CD14-positive monocyte (primary cell): ENCODE results near the gene GH1. TPM values are rescaled to one million over a fixed set of nuclear protein-coding genes. Genes with fewer than 3 reads are reported as not detected.
"Not testable (repeated sequence)": the region's sequence is repeated elsewhere in the genome, so short reads cannot be mapped to it uniquely, and the experiment has no call there.

ENCODE experiments used
- DNase-seq, 3 donors: peaks; one replicate each; pipeline ENCODE4 v3.0.0-alpha.2; 2011 to 2022
- H2AFZ ChIP-seq: 2 replicates; pipeline ENCODE4 v1.6.0; 2012; ENCODE audit warnings: mild to moderate bottlenecking, low read depth, low read length, inconsistent platforms; ENCODE audit not compliant: insufficient read depth, poor library complexity, severe bottlenecking
- H3K27ac ChIP-seq, 2 donors: 1 replicate in 1 of 2; 2 replicates in 1 of 2; pipeline ENCODE4 v1.5.1; 2012 to 2013; ENCODE audit warnings: low read length in 2 of 2, control low read depth in 1 of 2, inconsistent platforms in 1 of 2, low read depth in 1 of 2, mild to moderate bottlenecking in 1 of 2
- H3K27me3 ChIP-seq, 2 donors: one replicate each; pipeline versions ENCODE4 v1.6.0 to v1.6.1; 2011 to 2013; ENCODE audit warnings: low read length in 2 of 2; ENCODE audit not compliant: control insufficient read depth in 2 of 2, insufficient read depth in 2 of 2
- H3K36me3 ChIP-seq, 2 donors: replicated peaks in 1 of 2; 1 replicate in 1 of 2; 2 replicates in 1 of 2; pipeline versions ENCODE4 v1.5.1 to v1.6.1; 2012 to 2013; ENCODE audit warnings: low read length in 2 of 2, control low read depth in 1 of 2, inconsistent platforms in 1 of 2, mild to moderate bottlenecking in 1 of 2; ENCODE audit not compliant: insufficient read depth in 2 of 2, control insufficient read depth in 1 of 2
- H3K4me1 ChIP-seq, 2 donors: 1 replicate in 1 of 2; 2 replicates in 1 of 2; pipeline versions ENCODE4 v1.5.1 to v1.6.1; 2012 to 2013; ENCODE audit warnings: low read length in 2 of 2, control low read depth in 1 of 2, inconsistent platforms in 1 of 2, mild to moderate bottlenecking in 1 of 2, moderate library complexity in 1 of 2; ENCODE audit not compliant: insufficient read depth in 2 of 2, control insufficient read depth in 1 of 2
- H3K4me2 ChIP-seq: replicated peaks from 2 replicates; pipeline ENCODE3; 2012; ENCODE audit warnings: low read length, moderate library complexity, mild to moderate bottlenecking; ENCODE audit not compliant: poor library complexity, severe bottlenecking; ENCODE audit errors: extremely low read depth
- H3K4me3 ChIP-seq, 3 experiments: fragments of 200-600 bp in 1 of 3; sonication (generic) in 1 of 3; replicated peaks in 1 of 3; 1 replicate in 2 of 3; 2 replicates in 1 of 3; pipeline ENCODE4 v1.5.1; 2011 to 2013; ENCODE audit warnings: low read length in 3 of 3, mild to moderate bottlenecking in 3 of 3, control low read depth in 2 of 3, low read depth in 2 of 3, inconsistent platforms in 1 of 3, moderate library complexity in 1 of 3
- H3K79me2 ChIP-seq: 2 replicates; pipeline ENCODE4 v1.6.0; 2012; ENCODE audit warnings: mild to moderate bottlenecking, control low read depth, inconsistent platforms, low read length, moderate library complexity; ENCODE audit not compliant: insufficient read depth
- H3K9ac ChIP-seq: 2 replicates; pipeline ENCODE4 v1.6.0; 2017; ENCODE audit warnings: low read length, mild to moderate bottlenecking; ENCODE audit not compliant: insufficient read depth, poor library complexity, severe bottlenecking
- H3K9me3 ChIP-seq, 2 donors: replicated peaks in 1 of 2; 1 replicate in 1 of 2; 2 replicates in 1 of 2; pipeline versions ENCODE4 v1.5.1 to v1.6.1; 2012 to 2013; ENCODE audit warnings: low read length in 2 of 2, control low read depth in 1 of 2; ENCODE audit not compliant: control insufficient read depth in 1 of 2, insufficient read depth in 1 of 2
- H4K20me1 ChIP-seq: 2 replicates; pipeline ENCODE4 v1.6.0; 2012; ENCODE audit warnings: mild to moderate bottlenecking, low read length, control low read depth, moderate library complexity; ENCODE audit not compliant: insufficient read depth
- H3K27ac Mint-ChIP-seq, 7 donors: one replicate each; pipeline ENCODE4 v1.8.0; 2020; ENCODE audit warnings: mild to moderate bottlenecking in 7 of 7, mixed read lengths in 7 of 7, moderate library complexity in 6 of 7, inconsistent platforms in 2 of 7
- H3K27me3 Mint-ChIP-seq, 3 donors: one replicate each; pipeline ENCODE4 v1.8.0; 2021 to 2022; ENCODE audit warnings: low read depth in 3 of 3, mild to moderate bottlenecking in 3 of 3, mixed read lengths in 3 of 3, moderate library complexity in 3 of 3, inconsistent platforms in 1 of 3
- H3K36me3 Mint-ChIP-seq, 2 donors: one replicate each; pipeline ENCODE4 v1.8.0; 2020; ENCODE audit warnings: mixed read lengths in 2 of 2, inconsistent platforms in 1 of 2, mild to moderate bottlenecking in 1 of 2
- H3K4me1 Mint-ChIP-seq: one replicate; pipeline ENCODE4 v1.8.0; 2020; ENCODE audit warnings: mild to moderate bottlenecking, mixed read lengths
- H3K4me3 Mint-ChIP-seq, 2 donors: one replicate each; pipeline ENCODE4 v1.8.0; 2020; ENCODE audit warnings: mild to moderate bottlenecking in 2 of 2, mixed read lengths in 2 of 2, moderate library complexity in 1 of 2
- H3K9me3 Mint-ChIP-seq, 7 donors: one replicate each; pipeline ENCODE4 v1.8.0; 2020 to 2022; ENCODE audit warnings: mixed read lengths in 7 of 7, mild to moderate bottlenecking in 6 of 7, moderate library complexity in 6 of 7, inconsistent platforms in 2 of 7
- WGBS: methylation state at CpG from one replicate; pipeline ENCODE4 v1.1.5; 2013; ENCODE audit warnings: missing lambda C conversion rate; ENCODE audit not compliant: insufficient coverage; 5-methylcytosine and 5-hydroxymethylcytosine counted together
- intact Hi-C, 2 donors: fragments of 100-400 bp; cut with micrococcal nuclease; formaldehyde crosslinking; loops; one replicate each; pipeline versions ENCODE4 v1.15.0 to v1.15.1; 2023
- polyA plus RNA-seq, 3 donors: library from polyadenylated mRNA; depleted of rRNA in 1 of 3; unstranded in 2 of 3; stranded (reverse) in 1 of 3; fragments of 300-500 nt in 2 of 3; fragments of >200 nt in 1 of 3; fragmentation: Illumina TruSeq in 2 of 3; gene quantifications; 1 replicate in 2 of 3; 2 replicates in 1 of 3; pipeline ENCODE4 v1.2.3, GENCODE V29; 2012 to 2021
- TF ChIP-seq, protein P1 (sequence below): fragments of 200-600 bp; IDR thresholded peaks from one replicate; pipeline ENCODE4 v1.8.0; 2022; ENCODE audit warnings: antibody characterized with exemption, mild to moderate bottlenecking

GH1 gene
- polyA plus RNA-seq, 3 donors = not detected

DNA sequence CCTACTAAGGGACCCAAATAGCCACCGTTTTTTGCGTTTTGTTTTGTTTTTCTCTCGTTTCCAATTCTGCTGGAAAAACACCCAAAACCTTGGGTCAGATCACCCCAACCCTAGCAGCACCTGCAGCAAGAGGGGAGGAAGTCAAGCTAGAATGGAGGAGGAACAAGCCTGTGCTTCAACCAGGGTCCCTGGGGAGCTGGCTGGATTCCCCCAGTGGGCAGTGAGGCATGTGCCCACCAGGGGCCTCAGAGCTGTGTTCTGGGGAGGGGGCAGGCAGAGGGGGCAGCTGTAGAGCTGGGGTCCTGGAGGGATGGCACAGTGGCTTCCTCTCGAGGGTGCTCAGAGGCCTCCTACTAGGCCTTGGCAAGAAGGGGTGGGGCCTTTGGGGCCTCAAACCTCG, 7.0 kb upstream of the GH1 start:
- Histone ChIP-seq H2AFZ (no peak overlapping the region), H3K36me3 (peaks cover 0 to 8% of the 10 kb centered on the region in 2 donors), H3K4me2 (no peak overlapping the region), H3K27me3 (no peaks in the 10 kb centered on the region), H3K79me2 (no peaks in the 10 kb centered on the region), H3K9ac (no peak overlapping the region), H3K9me3 (no peaks in the 10 kb centered on the region), H3K4me1 (peaks cover 3 to 7% of the 10 kb centered on the region in 2 donors), H3K4me3 (no peak overlapping the region), H3K27ac (no peak overlapping the region), H4K20me1 (no peaks in the 10 kb centered on the region)
- H3K27ac Mint-ChIP-seq = no peak overlapping the region
- intact Hi-C loops = loop anchor here in 1 of 2 donors (10.0 kb wide), 1 partner anchor 359 kb away; no protein-coding TSS in a partner anchor
- TF ChIP-seq, protein P1, sequence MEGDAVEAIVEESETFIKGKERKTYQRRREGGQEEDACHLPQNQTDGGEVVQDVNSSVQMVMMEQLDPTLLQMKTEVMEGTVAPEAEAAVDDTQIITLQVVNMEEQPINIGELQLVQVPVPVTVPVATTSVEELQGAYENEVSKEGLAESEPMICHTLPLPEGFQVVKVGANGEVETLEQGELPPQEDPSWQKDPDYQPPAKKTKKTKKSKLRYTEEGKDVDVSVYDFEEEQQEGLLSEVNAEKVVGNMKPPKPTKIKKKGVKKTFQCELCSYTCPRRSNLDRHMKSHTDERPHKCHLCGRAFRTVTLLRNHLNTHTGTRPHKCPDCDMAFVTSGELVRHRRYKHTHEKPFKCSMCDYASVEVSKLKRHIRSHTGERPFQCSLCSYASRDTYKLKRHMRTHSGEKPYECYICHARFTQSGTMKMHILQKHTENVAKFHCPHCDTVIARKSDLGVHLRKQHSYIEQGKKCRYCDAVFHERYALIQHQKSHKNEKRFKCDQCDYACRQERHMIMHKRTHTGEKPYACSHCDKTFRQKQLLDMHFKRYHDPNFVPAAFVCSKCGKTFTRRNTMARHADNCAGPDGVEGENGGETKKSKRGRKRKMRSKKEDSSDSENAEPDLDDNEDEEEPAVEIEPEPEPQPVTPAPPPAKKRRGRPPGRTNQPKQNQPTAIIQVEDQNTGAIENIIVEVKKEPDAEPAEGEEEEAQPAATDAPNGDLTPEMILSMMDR = no peak
- H3K27me3 Mint-ChIP-seq = peaks cover 3% of the 10 kb centered on the region in 3 donors
- H3K4me3 Mint-ChIP-seq = no peak overlapping the region
- 68% methylated on average over 3 of the region's 5 CpGs for WGBS
- peaks cover 4 to 5% of the 10 kb centered on the region in 2 donors for H3K36me3 Mint-ChIP-seq
- no peaks in the 10 kb centered on the region for H3K9me3 Mint-ChIP-seq
- DNase-seq = no peak
- H3K4me1 Mint-ChIP-seq = peaks cover 13% of the 10 kb centered on the region

DNA sequence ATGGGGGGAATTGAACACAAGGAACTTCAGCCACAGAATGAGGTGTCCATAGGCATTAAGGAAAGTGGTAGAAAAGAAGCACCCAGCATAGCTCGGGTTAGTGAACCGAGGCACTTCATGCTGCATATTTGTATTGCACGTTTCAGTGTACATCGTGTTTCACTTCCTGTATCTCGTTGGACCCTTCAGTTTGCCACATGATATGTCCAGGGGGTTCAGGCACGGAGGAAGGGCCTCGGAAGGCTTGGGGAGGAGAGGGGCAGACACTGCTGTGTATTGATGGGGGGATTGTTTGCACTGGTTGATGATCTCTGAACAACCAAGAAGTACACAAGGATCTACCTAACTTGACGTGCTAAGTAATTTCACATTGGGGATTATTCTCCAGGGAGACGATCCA, 3.8 kb upstream of the GH1 start:
- H3K4me1 Mint-ChIP-seq = peaks cover 15% of the 10 kb centered on the region
- peak overlapping the region; percentile 41 for H2AFZ ChIP-seq
- H3K9me3 Mint-ChIP-seq, H3K9me3 ChIP-seq, H3K36me3 Mint-ChIP-seq, H3K36me3 ChIP-seq, H3K4me2 ChIP-seq, H3K27me3 ChIP-seq, H3K9ac ChIP-seq, DNase-seq, H3K4me1 ChIP-seq, H3K27ac ChIP-seq, H3K4me3 ChIP-seq, H3K27me3 Mint-ChIP-seq, H4K20me1 ChIP-seq, H3K79me2 ChIP-seq: not testable (repeated sequence)
- peak overlapping the region in 2 of 7 donors; percentile 54 to 66 for H3K27ac Mint-ChIP-seq
- peak overlapping the region; percentile 18 to 80 for H3K4me3 Mint-ChIP-seq
- 21% methylated on average over 6 of the region's 9 CpGs for WGBS
- intact Hi-C loops = loop anchor here in 1 of 2 donors (10.0 kb wide), 1 partner anchor 362 kb away; no protein-coding TSS in a partner anchor

DNA sequence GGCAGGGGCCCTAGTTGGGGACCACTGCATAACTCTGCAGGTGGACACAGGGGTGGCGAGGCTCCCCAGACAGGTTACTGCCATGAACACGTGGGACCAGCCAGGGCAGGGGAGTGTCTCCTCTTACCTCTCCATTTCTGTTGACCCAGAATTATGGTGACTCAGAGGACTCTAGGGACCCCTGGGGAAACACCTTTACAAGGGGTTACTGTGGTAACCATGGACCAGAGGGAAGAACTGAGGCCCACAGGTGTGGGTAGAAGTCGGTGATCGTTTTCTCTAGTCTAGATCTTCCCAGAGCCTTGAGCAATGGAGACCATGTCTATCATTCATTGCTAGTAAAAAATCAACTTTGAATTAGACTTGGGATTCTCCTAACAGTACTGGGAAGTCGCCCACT, 2.1 kb upstream of the GH1 start:
- H3K27ac ChIP-seq, H2AFZ ChIP-seq, H3K27me3 ChIP-seq, H3K79me2 ChIP-seq, H3K4me3 ChIP-seq, H3K36me3 Mint-ChIP-seq, H4K20me1 ChIP-seq, H3K9me3 ChIP-seq, H3K36me3 ChIP-seq, H3K27ac Mint-ChIP-seq, H3K27me3 Mint-ChIP-seq, H3K9me3 Mint-ChIP-seq, DNase-seq, H3K4me3 Mint-ChIP-seq, H3K4me1 ChIP-seq, H3K4me2 ChIP-seq, H3K9ac ChIP-seq: not testable (repeated sequence)
- intact Hi-C loops = loop anchor here in 1 of 2 donors (10.0 kb wide), 1 partner anchor 364 kb away; no protein-coding TSS in a partner anchor
- 100% methylated on average over 3 of the region's 5 CpGs for WGBS
- peaks cover 20% of the 10 kb centered on the region for H3K4me1 Mint-ChIP-seq

DNA sequence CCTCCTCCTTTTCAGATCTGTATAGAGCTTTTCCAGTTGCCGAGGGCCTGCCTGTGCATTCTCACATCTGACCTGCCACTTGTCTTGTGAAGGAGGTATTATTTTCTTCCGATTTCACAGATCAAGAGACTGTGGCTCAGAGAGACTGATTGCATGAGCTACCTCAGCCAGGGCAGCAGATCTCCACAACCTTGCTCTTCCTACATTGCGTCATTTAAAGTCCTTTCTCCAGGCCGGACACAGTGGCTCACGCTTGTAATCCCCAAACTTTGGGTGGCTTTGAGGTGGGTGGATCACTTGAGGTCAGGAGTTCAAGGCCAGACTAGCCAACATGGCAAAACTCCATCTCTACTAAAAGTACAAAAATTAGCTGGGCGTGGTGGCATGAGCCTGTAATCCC, 1.4 kb upstream of the GH1 start:
- not testable (repeated sequence) for H3K36me3 Mint-ChIP-seq, H3K9ac ChIP-seq, H4K20me1 ChIP-seq, H3K4me1 ChIP-seq, DNase-seq, H3K9me3 ChIP-seq, H3K27ac ChIP-seq, H3K36me3 ChIP-seq, H3K79me2 ChIP-seq, H3K4me3 ChIP-seq, H3K4me2 ChIP-seq, H2AFZ ChIP-seq, H3K27me3 Mint-ChIP-seq, H3K9me3 Mint-ChIP-seq, H3K4me3 Mint-ChIP-seq, H3K27me3 ChIP-seq
- peaks cover 24% of the 10 kb centered on the region for H3K4me1 Mint-ChIP-seq
- no CpG with 5 or more reads among the region's 6 CpGs for WGBS
- peak overlapping the region in 2 of 7 donors; percentile 4 to 12 for H3K27ac Mint-ChIP-seq
- intact Hi-C loops = loop anchor here in 1 of 2 donors (10.0 kb wide), 1 partner anchor 365 kb away; no protein-coding TSS in a partner anchor
